Activated T-cell treated with anti-CD3 and anti-CD28 coated beads for 48 hours (primary cell): ENCODE results near the gene CCDC15.
"Not testable (repeated sequence)": the region's sequence is repeated elsewhere in the genome, so short reads cannot be mapped to it uniquely, and the experiment has no call there.

Source experiments
- DNase-seq: peaks from one replicate; pipeline ENCODE4 v3.0.0-alpha.2; 2020; ENCODE audit warnings: low read depth

The CCDC15 gene

GRCh38 chr11:125081098-125081798 lies 127.2 kb downstream of the CCDC15 start:
- no peak for DNase-seq

GRCh38 chr11:125082040-125082439 lies 128.0 kb downstream of the CCDC15 start:
- DNase-seq, result no peak

DNA sequence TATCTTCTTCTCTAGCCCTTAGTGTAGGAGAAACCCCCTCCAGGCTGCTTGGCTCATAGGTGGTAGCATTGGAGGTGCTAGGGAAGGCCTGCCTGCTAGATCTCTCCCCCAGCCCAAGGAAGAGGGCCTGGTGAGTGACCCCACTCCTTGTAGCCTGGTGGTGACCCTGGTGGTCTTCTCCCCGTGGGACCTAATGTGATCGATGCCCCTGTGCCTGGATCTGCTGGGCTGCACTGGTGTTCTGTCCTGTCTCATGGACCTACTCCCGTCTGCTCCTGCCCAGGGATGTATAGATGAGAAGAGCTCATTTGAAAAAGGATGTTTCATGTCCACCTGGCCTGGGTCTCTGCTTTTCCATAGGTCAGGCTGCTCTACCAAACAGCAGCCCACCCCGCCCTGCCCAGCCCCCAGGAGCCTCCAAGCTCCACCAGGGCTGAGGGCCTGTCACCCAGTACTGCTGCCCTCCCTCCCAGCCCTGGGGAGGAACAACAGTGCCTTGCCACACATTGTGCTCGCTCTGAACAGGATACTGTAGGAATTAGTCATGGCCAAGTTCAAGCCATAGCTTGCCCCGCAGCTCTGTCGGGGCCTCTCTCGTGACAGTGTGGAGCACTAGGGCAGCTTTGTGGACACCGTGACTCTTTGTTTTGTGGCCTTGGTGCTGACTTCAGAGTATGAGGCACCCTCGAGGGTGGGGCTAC lies 128.8 kb downstream of the CCDC15 start:
- no peak for DNase-seq

DNA sequence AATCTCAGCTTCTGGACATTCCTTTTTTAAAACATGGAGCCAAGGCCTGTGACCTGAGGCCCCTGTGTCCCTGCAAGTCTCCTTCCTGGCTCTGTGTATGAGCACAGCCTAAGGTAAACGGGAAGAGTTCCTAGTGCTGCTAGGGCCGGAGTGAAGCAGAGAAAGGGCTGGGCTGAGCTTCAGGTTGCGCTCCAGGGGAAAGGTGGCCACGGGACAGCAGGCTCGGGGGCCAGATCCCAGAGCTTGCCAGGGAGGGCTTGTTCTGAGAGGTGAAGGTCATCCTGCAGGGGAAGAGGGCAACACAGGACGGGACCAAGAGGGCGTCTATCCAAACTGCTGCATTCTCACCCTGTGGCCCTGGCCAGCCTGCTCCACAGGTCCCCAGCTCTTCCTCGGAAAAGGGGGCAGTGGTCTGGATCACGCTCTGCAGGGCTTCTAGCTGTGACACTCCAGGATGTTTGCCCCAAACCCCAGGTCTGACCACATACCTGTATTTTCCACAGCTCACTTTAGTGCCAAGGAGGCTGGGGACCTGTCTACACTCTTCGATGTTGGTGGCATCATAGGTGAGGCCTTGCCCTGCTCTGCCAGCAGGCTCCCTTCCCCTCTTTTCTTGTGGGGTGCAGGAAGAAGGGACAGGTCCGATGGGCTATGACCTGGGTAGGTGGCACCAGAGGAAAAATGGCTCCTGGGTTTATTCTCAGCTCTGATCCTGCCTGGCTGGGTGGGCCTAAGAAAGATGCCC lies 129.5 kb downstream of the CCDC15 start:
- DNase-seq, result no peak

- DNase-seq, result no peak
Measured at GRCh38 chr11:125084057-125084416, 130.0 kb downstream of the CCDC15 start.

GRCh38 chr11:125084761-125085231 lies 130.8 kb downstream of the CCDC15 start:
- no peak for DNase-seq

- DNase-seq, result no peak
Measured at GRCh38 chr11:125085301-125086081, 131.5 kb downstream of the CCDC15 start.

DNA sequence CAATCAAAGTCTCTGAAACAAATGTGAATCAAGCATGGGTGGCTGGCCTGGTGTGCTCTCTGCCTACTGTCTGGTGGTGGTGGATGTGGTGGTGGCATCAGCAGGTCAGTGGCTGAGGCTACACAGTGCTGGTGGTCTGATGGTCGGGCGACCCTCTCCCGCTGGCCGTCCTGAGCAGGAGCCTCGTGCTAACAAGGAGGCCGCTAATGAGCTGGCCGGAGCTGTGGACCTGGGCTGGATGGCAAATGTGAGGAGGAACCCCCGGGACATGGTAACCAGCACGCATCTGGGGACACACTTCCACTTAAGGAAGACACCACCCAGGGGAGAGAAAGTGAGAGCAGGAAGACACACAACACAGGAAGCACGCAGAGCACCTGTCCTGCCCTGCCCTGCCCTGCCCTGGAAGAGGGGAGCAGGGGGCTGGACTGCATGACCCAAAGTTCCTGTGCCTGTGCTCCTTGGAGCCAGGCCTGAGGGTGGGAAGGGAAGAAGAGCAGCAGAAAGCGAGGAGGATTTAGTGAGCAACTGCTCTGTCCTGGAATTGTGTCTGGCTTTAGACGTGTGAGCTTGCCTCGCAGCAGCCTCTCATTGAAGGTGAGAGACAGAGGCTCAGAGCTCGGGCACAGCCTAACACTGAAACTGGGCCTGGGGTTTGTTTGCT lies 132.8 kb downstream of the CCDC15 start:
- no peak for DNase-seq

DNA sequence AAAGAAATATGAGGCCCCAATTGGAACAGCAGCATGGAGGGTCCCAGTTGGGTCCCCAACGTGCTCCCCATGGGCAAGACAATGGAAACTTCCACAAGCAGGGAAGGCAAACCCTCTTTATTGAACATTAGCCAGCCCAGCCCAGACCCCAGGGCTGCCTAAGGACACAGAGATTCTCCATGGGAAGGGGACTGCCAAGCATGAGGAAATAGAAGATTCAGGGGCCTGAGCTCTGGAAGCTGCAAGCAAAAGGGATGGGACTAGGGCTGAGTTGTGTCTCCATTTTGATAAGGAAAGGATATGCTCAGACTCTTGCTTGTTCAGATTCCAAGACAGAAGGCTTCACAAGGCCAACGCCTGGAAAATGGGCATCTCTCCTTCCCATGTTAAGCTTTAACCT lies 134.1 kb downstream of the CCDC15 start:
- no peak for DNase-seq

DNA sequence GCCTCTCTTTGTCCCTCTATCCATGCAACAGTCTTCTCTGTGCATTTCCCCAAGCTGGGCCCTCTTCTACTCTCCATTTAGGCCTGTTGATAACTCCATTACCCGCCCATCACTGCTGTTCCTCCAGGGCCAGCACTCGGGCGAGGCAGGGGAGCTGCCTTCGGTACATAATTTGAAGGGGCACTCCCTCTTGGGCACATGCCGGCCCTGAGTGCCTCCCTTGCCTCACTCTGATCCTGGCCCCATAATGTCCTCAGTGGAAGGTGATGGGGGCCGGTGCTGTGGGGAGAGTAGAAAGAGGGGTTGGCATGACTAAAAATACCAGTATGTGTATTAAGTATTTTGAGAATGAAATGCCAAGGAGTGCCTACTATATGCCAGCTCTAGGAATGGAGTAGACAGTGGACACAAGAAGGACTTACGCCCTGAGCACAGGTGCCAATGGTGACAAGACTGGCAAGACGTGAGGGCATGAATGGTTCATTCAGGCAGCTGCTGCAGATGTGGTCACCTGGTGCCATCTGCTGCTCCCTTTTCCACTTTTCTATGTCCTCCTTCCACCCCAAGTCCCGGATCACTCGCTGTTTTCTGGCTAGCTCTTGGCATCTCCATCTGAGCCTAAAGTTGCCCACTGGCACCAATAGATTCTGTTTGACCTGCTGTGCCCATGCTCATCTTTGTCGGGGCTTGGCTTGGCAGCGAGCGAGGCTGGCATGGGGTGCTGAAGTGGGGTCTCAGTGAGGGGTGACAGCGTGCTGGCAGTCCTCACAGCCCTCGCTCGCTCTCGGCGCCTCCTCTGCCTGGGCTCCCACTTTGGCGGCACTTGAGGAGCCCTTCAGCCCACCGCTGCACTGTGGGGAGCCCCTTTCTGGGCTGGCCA lies 134.8 kb downstream of the CCDC15 start:
- no peak for DNase-seq

DNA sequence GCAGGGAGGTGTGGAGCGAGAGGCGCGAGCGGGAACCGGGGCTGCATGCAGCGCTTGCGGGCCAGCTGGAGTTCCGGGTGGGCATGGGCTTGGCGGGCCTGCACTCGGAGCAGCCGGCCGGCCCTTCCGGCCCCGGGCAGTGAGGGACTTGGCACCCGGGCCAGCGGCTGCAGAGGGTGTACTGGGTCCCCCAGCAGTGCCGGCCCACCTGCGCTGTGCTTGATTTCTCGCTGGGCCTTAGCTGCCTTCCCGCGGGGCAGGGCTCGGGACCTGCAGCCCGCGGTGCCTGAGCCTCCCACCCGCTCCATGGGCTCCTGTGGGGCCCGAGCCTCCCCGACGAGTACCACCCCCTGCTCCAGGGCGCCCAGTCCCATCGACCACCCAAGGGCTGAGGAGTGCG lies 135.5 kb downstream of the CCDC15 start:
- DNase-seq, result not testable (repeated sequence)

DNA sequence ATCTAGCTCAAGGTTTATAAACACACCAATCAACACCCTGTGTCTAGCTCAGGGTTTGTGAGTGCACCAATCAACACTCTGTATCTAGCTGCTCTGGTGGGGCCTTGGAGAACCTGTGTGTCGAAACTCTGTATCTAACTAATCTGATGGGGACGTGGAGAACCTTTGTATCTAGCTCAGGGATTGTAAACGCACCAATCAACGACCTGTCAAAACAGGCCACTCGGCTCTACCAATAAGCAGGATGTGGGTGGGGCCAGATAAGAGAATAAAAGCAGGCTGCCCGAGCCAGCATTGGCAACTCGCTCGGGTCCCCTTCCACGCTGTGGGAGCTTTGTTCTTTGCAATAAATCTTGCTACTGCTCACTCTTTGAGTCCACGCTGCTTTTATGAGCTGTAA lies 136.1 kb downstream of the CCDC15 start:
- not testable (repeated sequence) for DNase-seq

- DNase-seq, result no peak
Measured at GRCh38 chr11:125090816-125091215, 136.8 kb downstream of the CCDC15 start.
